GM18909 (cell line): ENCODE data around the gene ZSWIM3.
A peak's percentile ranks its signal among the peaks of the same experiment; 100 is the strongest.
"Not testable (repeated sequence)": the region's sequence is repeated elsewhere in the genome, so short reads cannot be mapped to it uniquely, and the experiment has no call there.

Experiments used
- ATAC-seq: cut with Tn5 transposase; IDR thresholded peaks from one replicate; pipeline ENCODE4 v1.9.1; 2021; ENCODE audit warnings: mild to moderate bottlenecking; ENCODE audit not compliant: unreplicated experiment, poor library complexity

Gene ZSWIM3

GRCh38 chr20:45857114-45857881 lies at the start of gene ZSWIM3, which contains the start of gene ACOT8:
Gene ZSWIM3 (plus strand): TSS chr20:45857614. CDS start chr20:45857826, 212 bp downstream.
Gene ACOT8 (minus strand): TSS chr20:45857392. CDS start chr20:45857315, 77 bp downstream.
- ATAC-seq: peak; percentile 95

GRCh38 chr20:45810191-45810970 lies 47.0 kb upstream of the ZSWIM3 start:
- ATAC-seq: no peak

GRCh38 chr20:45812157-45813005 lies 45.0 kb upstream of the ZSWIM3 start, which contains the start of gene UBE2C:
Gene UBE2C (plus strand): TSS chr20:45812644. CDS start chr20:45812696, 52 bp downstream.
- ATAC-seq: peak; percentile 98

- no peak for ATAC-seq
Measured at GRCh38 chr20:45813006-45813340, 44.4 kb upstream of the ZSWIM3 start.

- ATAC-seq: no peak
Measured at GRCh38 chr20:45813489-45813888, 43.9 kb upstream of the ZSWIM3 start.

GRCh38 chr20:45814314-45814713 lies 43.1 kb upstream of the ZSWIM3 start:
- no peak for ATAC-seq

- no peak for ATAC-seq
Measured at GRCh38 chr20:45816951-45817350, 40.5 kb upstream of the ZSWIM3 start.

GRCh38 chr20:45817376-45818194 lies 39.8 kb upstream of the ZSWIM3 start:
- ATAC-seq: no peak

- no peak for ATAC-seq
Measured at GRCh38 chr20:45818239-45818638, 39.2 kb upstream of the ZSWIM3 start.

GRCh38 chr20:45819466-45819865 lies 37.9 kb upstream of the ZSWIM3 start:
- no peak for ATAC-seq

GRCh38 chr20:45821947-45822346 lies 35.5 kb upstream of the ZSWIM3 start:
- ATAC-seq: no peak

GRCh38 chr20:45822857-45823256 lies 34.6 kb upstream of the ZSWIM3 start:
- ATAC-seq: no peak

- ATAC-seq: no peak
Measured at GRCh38 chr20:45823949-45824835, 33.2 kb upstream of the ZSWIM3 start.

- ATAC-seq: no peak
Measured at GRCh38 chr20:45826381-45827019, 30.9 kb upstream of the ZSWIM3 start.

GRCh38 chr20:45827030-45827652 lies 30.3 kb upstream of the ZSWIM3 start, which contains the start of gene TNNC2:
Gene TNNC2 (minus strand): TSS chr20:45827312. CDS start chr20:45827248, 64 bp downstream.
- ATAC-seq: no peak

- ATAC-seq: no peak
Measured at GRCh38 chr20:45827712-45828111, 29.7 kb upstream of the ZSWIM3 start.

- ATAC-seq: no peak
Measured at GRCh38 chr20:45828589-45828988, 28.8 kb upstream of the ZSWIM3 start.

GRCh38 chr20:45829673-45830106 lies 27.7 kb upstream of the ZSWIM3 start:
- ATAC-seq: not testable (repeated sequence)
